Measurements from ENCODE around the gene ORMDL3.

Gene ORMDL3

DNA sequence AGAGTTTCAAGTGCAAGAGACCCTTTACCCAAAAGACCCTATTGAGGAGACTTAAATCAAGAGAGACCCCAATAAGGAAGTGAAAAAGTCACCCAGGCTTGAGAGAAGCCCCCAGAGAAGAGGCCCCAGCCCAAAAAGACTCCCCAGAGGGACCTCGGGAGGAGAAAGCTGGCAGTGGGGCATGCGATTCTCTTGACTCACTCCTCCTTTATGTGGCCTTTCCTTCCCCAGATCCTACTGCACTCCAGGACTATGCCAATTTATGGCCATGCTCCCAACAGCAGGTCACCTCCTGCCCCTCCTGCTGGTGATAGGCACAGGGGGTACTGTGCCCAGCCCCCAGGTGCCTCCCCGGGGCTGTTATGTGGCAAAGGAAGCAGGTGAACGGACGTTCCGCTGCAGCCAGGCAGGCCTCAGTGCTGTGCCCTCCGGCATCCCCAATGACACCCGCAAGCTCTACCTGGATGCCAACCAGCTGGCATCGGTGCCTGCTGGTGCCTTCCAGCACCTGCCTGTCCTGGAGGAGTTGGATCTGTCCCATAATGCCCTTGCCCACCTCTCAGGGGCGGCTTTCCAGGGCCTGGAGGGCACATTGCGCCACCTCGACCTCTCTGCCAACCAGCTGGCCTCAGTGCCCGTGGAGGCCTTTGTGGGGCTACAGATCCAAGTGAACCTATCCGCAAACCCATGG, 16.4 kb upstream of the ORMDL3 start:
- TF ChIP-seq ZFP3 (CRISPR knock-in tag; IDR thresholded peaks at IDR 0.05) = no peak
- no peak for TF ChIP-seq ISL1 (CRISPR knock-in tag; IDR thresholded peaks at IDR 0.05)
- no peak for TF ChIP-seq SNAI2 (CRISPR knock-in tag; IDR thresholded peaks at IDR 0.05)
- no peak for ATAC-seq

- TF ChIP-seq SNAI2 (CRISPR knock-in tag; IDR thresholded peaks at IDR 0.05) = no peak
- TF ChIP-seq ZFP3 (CRISPR knock-in tag; IDR thresholded peaks at IDR 0.05) = no peak
- no peak for TF ChIP-seq ZC3H10 (CRISPR knock-in tag; IDR thresholded peaks at IDR 0.05)
- TF ChIP-seq ISL1 (CRISPR knock-in tag; IDR thresholded peaks at IDR 0.05) = 0 out of 2 replicates have a peak, but pooled peaks have one; percentile 24
- TF ChIP-seq TCF4 (CRISPR knock-in tag; IDR thresholded peaks at IDR 0.05; ENCODE audit: borderline replicate concordance) = peak; percentile 48; the same call in 1 of the 2 replicates
- TF ChIP-seq, protein P1, sequence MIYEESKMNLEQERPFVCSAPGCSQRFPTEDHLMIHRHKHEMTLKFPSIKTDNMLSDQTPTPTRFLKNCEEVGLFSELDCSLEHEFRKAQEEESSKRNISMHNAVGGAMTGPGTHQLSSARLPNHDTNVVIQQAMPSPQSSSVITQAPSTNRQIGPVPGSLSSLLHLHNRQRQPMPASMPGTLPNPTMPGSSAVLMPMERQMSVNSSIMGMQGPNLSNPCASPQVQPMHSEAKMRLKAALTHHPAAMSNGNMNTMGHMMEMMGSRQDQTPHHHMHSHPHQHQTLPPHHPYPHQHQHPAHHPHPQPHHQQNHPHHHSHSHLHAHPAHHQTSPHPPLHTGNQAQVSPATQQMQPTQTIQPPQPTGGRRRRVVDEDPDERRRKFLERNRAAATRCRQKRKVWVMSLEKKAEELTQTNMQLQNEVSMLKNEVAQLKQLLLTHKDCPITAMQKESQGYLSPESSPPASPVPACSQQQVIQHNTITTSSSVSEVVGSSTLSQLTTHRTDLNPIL (CRISPR knock-in tag; IDR thresholded peaks at IDR 0.05; ENCODE audit: low read depth) = 0 out of 2 replicates have a peak, but pooled peaks have one; percentile 36
- no peak for TF ChIP-seq ARNTL (CRISPR knock-in tag; IDR thresholded peaks at IDR 0.05; ENCODE audit: borderline replicate concordance, low read depth)
- ATAC-seq = peak; percentile 90
These were observed 12.4 kb upstream of the ORMDL3 start for GRCh38 chr17:39939588-39940419.

DNA sequence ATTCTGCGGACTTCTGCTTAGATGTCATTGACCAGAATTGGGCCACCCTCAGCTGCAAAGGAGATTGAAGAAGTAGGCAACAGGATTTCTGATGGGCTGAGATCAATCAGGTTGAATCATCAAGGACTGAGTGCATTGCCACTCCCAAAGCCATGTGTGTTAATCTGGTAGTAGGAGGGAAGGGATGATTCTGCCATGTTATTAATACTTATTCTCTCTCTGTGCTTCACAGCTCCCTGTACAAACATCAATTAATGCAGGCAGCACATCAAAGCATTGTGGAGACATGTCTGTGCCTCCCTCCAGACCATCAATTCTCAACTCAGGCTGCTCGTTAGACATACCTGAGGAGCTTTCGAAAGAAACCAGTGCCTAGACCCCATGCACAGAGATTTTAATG, 11.7 kb upstream of the ORMDL3 start:
- no peak for TF ChIP-seq CSDC2 (CRISPR knock-in tag; IDR thresholded peaks at IDR 0.05)
- no peak for TF ChIP-seq TOX (CRISPR knock-in tag; IDR thresholded peaks at IDR 0.05; ENCODE audit: borderline replicate concordance)
- TF ChIP-seq, protein P2, sequence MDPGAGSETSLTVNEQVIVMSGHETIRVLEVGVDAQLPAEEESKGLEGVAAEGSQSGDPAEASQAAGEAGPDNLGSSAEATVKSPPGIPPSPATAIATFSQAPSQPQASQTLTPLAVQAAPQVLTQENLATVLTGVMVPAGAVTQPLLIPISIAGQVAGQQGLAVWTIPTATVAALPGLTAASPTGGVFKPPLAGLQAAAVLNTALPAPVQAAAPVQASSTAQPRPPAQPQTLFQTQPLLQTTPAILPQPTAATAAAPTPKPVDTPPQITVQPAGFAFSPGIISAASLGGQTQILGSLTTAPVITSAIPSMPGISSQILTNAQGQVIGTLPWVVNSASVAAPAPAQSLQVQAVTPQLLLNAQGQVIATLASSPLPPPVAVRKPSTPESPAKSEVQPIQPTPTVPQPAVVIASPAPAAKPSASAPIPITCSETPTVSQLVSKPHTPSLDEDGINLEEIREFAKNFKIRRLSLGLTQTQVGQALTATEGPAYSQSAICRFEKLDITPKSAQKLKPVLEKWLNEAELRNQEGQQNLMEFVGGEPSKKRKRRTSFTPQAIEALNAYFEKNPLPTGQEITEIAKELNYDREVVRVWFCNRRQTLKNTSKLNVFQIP (CRISPR knock-in tag; IDR thresholded peaks at IDR 0.05; ENCODE audit: borderline replicate concordance, low read depth) = no peak
- ATAC-seq = no peak

DNA sequence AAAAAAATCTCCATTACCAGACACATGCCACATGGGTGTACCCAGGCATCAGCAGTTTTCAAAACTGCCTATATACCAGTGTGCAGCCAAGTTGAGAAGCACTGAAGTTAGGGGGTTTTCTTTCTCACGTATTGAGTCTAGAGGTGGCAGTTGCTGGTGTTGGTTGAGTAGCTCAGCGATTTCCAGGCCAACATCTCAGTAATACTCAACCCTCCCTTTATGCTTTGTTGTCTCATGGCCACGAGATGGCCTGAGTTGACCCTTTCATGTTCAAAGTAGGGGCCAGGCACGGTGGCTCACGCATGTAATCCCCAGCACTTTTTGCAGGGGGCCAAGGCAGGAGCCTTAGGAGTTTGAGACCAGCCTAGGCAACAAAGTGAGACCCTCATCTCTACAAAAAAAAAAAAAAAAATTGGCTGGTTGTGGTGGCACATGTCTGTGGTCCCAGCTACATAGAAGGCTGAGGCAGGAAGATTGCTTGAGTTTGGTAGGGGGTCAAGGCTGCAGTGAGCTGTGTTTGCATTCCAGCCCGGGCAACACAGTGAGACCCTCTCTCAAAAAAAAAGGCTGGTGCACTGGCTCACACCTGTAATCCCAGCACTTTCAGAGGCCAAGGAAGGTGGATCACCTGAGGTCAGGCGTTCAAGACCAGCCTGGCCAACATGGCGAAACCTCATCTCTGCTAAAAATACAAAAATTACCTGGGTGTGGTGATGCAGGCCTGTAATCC, 10.9 kb upstream of the ORMDL3 start:
- ATAC-seq = no peak

DNA sequence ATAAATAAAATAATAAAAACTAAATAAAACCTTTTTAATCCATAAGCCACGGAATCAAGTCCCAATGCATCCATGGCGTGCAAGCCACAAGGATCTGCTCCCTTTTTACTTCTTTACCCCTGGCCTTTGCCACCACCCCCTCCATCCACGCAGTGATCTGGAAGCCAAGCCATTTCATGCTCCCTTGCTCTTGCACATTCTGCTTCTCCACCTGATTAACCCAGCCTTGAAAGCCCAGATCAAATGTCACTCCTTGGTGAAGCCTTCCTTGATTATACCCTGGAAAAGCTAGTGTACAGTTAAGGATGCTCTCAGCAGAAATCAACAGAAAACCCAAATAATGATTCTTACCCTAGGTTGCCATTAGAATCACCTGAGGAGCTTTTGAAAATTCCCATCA, 10.0 kb upstream of the ORMDL3 start:
- ATAC-seq = no peak
- TF ChIP-seq BACH2 (CRISPR knock-in tag; IDR thresholded peaks at IDR 0.05; ENCODE audit: borderline replicate concordance) (no peak), ESRRG (CRISPR knock-in tag; IDR thresholded peaks at IDR 0.05) (no peak), TOX (CRISPR knock-in tag; IDR thresholded peaks at IDR 0.05; ENCODE audit: borderline replicate concordance) (no peak), CSRNP3 (CRISPR knock-in tag; IDR thresholded peaks at IDR 0.05) (no peak), ZFP30 (CRISPR knock-in tag; IDR thresholded peaks at IDR 0.05) (no peak)

More for the DNA sequence above, 10.9 kb upstream of the ORMDL3 start:
- no peak for TF ChIP-seq ISL1 (CRISPR knock-in tag; IDR thresholded peaks at IDR 0.05)
- TF ChIP-seq, protein P1 (CRISPR knock-in tag; IDR thresholded peaks at IDR 0.05; ENCODE audit: low read depth) = no peak

- 0 out of 3 replicates have a peak, but pooled peaks have one; percentile 16 for ATAC-seq
- TF ChIP-seq ZFP3 (CRISPR knock-in tag; IDR thresholded peaks at IDR 0.05) (no peak), TOX (CRISPR knock-in tag; IDR thresholded peaks at IDR 0.05; ENCODE audit: borderline replicate concordance) (no peak), CSRNP3 (CRISPR knock-in tag; IDR thresholded peaks at IDR 0.05) (no peak), ISL1 (CRISPR knock-in tag; IDR thresholded peaks at IDR 0.05) (no peak), ZFP30 (CRISPR knock-in tag; IDR thresholded peaks at IDR 0.05) (no peak), ARNTL (CRISPR knock-in tag; IDR thresholded peaks at IDR 0.05; ENCODE audit: borderline replicate concordance, low read depth) (no peak), TCF4 (CRISPR knock-in tag; IDR thresholded peaks at IDR 0.05; ENCODE audit: borderline replicate concordance) (no peak), ESRRG (CRISPR knock-in tag; IDR thresholded peaks at IDR 0.05) (no peak), ZNF70 (CRISPR knock-in tag; IDR thresholded peaks at IDR 0.05) (no peak), GLIS3 (CRISPR knock-in tag; IDR thresholded peaks at IDR 0.05) (no peak), ZC3H10 (CRISPR knock-in tag; IDR thresholded peaks at IDR 0.05) (no peak)
- TF ChIP-seq, protein P3, sequence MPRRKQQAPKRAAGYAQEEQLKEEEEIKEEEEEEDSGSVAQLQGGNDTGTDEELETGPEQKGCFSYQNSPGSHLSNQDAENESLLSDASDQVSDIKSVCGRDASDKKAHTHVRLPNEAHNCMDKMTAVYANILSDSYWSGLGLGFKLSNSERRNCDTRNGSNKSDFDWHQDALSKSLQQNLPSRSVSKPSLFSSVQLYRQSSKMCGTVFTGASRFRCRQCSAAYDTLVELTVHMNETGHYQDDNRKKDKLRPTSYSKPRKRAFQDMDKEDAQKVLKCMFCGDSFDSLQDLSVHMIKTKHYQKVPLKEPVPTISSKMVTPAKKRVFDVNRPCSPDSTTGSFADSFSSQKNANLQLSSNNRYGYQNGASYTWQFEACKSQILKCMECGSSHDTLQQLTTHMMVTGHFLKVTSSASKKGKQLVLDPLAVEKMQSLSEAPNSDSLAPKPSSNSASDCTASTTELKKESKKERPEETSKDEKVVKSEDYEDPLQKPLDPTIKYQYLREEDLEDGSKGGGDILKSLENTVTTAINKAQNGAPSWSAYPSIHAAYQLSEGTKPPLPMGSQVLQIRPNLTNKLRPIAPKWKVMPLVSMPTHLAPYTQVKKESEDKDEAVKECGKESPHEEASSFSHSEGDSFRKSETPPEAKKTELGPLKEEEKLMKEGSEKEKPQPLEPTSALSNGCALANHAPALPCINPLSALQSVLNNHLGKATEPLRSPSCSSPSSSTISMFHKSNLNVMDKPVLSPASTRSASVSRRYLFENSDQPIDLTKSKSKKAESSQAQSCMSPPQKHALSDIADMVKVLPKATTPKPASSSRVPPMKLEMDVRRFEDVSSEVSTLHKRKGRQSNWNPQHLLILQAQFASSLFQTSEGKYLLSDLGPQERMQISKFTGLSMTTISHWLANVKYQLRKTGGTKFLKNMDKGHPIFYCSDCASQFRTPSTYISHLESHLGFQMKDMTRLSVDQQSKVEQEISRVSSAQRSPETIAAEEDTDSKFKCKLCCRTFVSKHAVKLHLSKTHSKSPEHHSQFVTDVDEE (CRISPR knock-in tag; IDR thresholded peaks at IDR 0.05) = no peak
These were observed 8.5 kb upstream of the ORMDL3 start for GRCh38 chr17:39935909-39936308.

Measured in SK-N-SH treated with all-trans-retinoic acid at 6 μM for 48 hours (cell line).